ENCODE data around the gene KCNQ2.
"Not testable (repeated sequence)": the region's sequence is repeated elsewhere in the genome, so short reads cannot be mapped to it uniquely, and the experiment has no call there.

Gene KCNQ2

GRCh38 chr20:63392465-63393365, 79.7 kb downstream of the KCNQ2 start:
- peaks cover 3% of the 10 kb centered on the region for H3K27me3 Mint-ChIP-seq
- H3K4me1 Mint-ChIP-seq (ENCODE audit: low read depth) = no peaks in the 10 kb centered on the region
- H3K9me3 Mint-ChIP-seq = peaks cover 5% of the 10 kb centered on the region
- H3K27ac Mint-ChIP-seq = no peak overlapping the region
- H3K4me3 Mint-ChIP-seq = no peak overlapping the region
- no peaks in the 10 kb centered on the region for H3K36me3 Mint-ChIP-seq (ENCODE audit: low read depth)

GRCh38 chr20:63387917-63388316, 84.5 kb downstream of the KCNQ2 start:
- H3K9me3 Mint-ChIP-seq = peaks cover 30% of the 10 kb centered on the region
- H3K4me1 Mint-ChIP-seq (ENCODE audit: low read depth) = no peaks in the 10 kb centered on the region
- H3K27me3 Mint-ChIP-seq = peaks cover 9% of the 10 kb centered on the region
- H3K36me3 Mint-ChIP-seq (ENCODE audit: low read depth) = no peaks in the 10 kb centered on the region
- H3K27ac Mint-ChIP-seq = no peak overlapping the region
- no peak overlapping the region for H3K4me3 Mint-ChIP-seq

- no peak overlapping the region for H3K4me3 Mint-ChIP-seq
- no peak overlapping the region for H3K27ac Mint-ChIP-seq
- no peaks in the 10 kb centered on the region for H3K4me1 Mint-ChIP-seq (ENCODE audit: low read depth)
- peaks cover 9% of the 10 kb centered on the region for H3K27me3 Mint-ChIP-seq
- no peaks in the 10 kb centered on the region for H3K36me3 Mint-ChIP-seq (ENCODE audit: low read depth)
- H3K9me3 Mint-ChIP-seq = peaks cover 30% of the 10 kb centered on the region
Measured at GRCh38 chr20:63387393-63387792, 85.1 kb downstream of the KCNQ2 start.

- H3K27ac Mint-ChIP-seq = no peak overlapping the region
- H3K4me3 Mint-ChIP-seq = no peak overlapping the region
- H3K27me3 Mint-ChIP-seq = peaks cover 9% of the 10 kb centered on the region
- H3K9me3 Mint-ChIP-seq = peaks cover 30% of the 10 kb centered on the region
- H3K4me1 Mint-ChIP-seq (ENCODE audit: low read depth) = no peaks in the 10 kb centered on the region
- no peaks in the 10 kb centered on the region for H3K36me3 Mint-ChIP-seq (ENCODE audit: low read depth)
Measured at GRCh38 chr20:63386491-63386890, 86.0 kb downstream of the KCNQ2 start.

GRCh38 chr20:63385819-63386218, 86.6 kb downstream of the KCNQ2 start:
- Mint-ChIP-seq H3K4me1 (ENCODE audit: low read depth) (no peaks in the 10 kb centered on the region), H3K36me3 (ENCODE audit: low read depth) (no peaks in the 10 kb centered on the region), H3K27ac (no peak overlapping the region), H3K27me3 (peaks cover 9% of the 10 kb centered on the region), H3K4me3 (no peak overlapping the region), H3K9me3 (peaks cover 30% of the 10 kb centered on the region)

GRCh38 chr20:63384336-63384735, 88.1 kb downstream of the KCNQ2 start:
- Mint-ChIP-seq H3K36me3 (ENCODE audit: low read depth) (no peaks in the 10 kb centered on the region), H3K4me3 (no peak overlapping the region), H3K27me3 (peaks cover 9% of the 10 kb centered on the region), H3K9me3 (peaks cover 30% of the 10 kb centered on the region), H3K27ac (no peak overlapping the region), H3K4me1 (ENCODE audit: low read depth) (no peaks in the 10 kb centered on the region)

- Mint-ChIP-seq H3K4me1 (ENCODE audit: low read depth) (no peaks in the 10 kb centered on the region), H3K9me3 (peaks cover 30% of the 10 kb centered on the region), H3K27me3 (peaks cover 9% of the 10 kb centered on the region), H3K36me3 (ENCODE audit: low read depth) (no peaks in the 10 kb centered on the region), H3K4me3 (no peak overlapping the region), H3K27ac (no peak overlapping the region)
Measured at GRCh38 chr20:63383556-63383955, 88.9 kb downstream of the KCNQ2 start.

- Mint-ChIP-seq H3K27ac (no peak overlapping the region), H3K4me1 (ENCODE audit: low read depth) (no peaks in the 10 kb centered on the region), H3K9me3 (peaks cover 26% of the 10 kb centered on the region), H3K36me3 (ENCODE audit: low read depth) (no peaks in the 10 kb centered on the region), H3K4me3 (no peak overlapping the region), H3K27me3 (peaks cover 9% of the 10 kb centered on the region)
Measured at GRCh38 chr20:63382551-63383300, 89.7 kb downstream of the KCNQ2 start.

- Mint-ChIP-seq H3K4me1 (ENCODE audit: low read depth) (no peaks in the 10 kb centered on the region), H3K9me3 (peaks cover 18% of the 10 kb centered on the region), H3K4me3 (no peak overlapping the region), H3K27ac (no peak overlapping the region), H3K27me3 (peaks cover 14% of the 10 kb centered on the region), H3K36me3 (ENCODE audit: low read depth) (no peaks in the 10 kb centered on the region)
Measured at GRCh38 chr20:63381781-63382431, 90.5 kb downstream of the KCNQ2 start.

- H3K27ac Mint-ChIP-seq = no peak overlapping the region
- no peak overlapping the region for H3K4me3 Mint-ChIP-seq
- H3K9me3 Mint-ChIP-seq = peaks cover 3% of the 10 kb centered on the region
- peaks cover 15% of the 10 kb centered on the region for H3K27me3 Mint-ChIP-seq
- H3K36me3 Mint-ChIP-seq (ENCODE audit: low read depth) = no peaks in the 10 kb centered on the region
- no peaks in the 10 kb centered on the region for H3K4me1 Mint-ChIP-seq (ENCODE audit: low read depth)
Measured at GRCh38 chr20:63380346-63380870, 92.0 kb downstream of the KCNQ2 start.

- not testable (repeated sequence) for H3K4me3 Mint-ChIP-seq; H3K36me3 Mint-ChIP-seq (ENCODE audit: low read depth); H3K4me1 Mint-ChIP-seq (ENCODE audit: low read depth); H3K27ac Mint-ChIP-seq; H3K9me3 Mint-ChIP-seq
- H3K27me3 Mint-ChIP-seq = peaks cover 13% of the 10 kb centered on the region
Measured at GRCh38 chr20:63379872-63380271, 92.6 kb downstream of the KCNQ2 start.

- Mint-ChIP-seq H3K9me3 (no peaks in the 10 kb centered on the region), H3K4me1 (ENCODE audit: low read depth) (no peaks in the 10 kb centered on the region), H3K4me3 (no peak overlapping the region), H3K36me3 (ENCODE audit: low read depth) (no peaks in the 10 kb centered on the region), H3K27ac (no peak overlapping the region), H3K27me3 (peaks cover 13% of the 10 kb centered on the region)
Measured at GRCh38 chr20:63379296-63379695, 93.2 kb downstream of the KCNQ2 start.

GRCh38 chr20:63378626-63379025, 93.8 kb downstream of the KCNQ2 start:
- no peak overlapping the region for H3K27ac Mint-ChIP-seq
- peaks cover 13% of the 10 kb centered on the region for H3K27me3 Mint-ChIP-seq
- no peaks in the 10 kb centered on the region for H3K9me3 Mint-ChIP-seq
- no peaks in the 10 kb centered on the region for H3K36me3 Mint-ChIP-seq (ENCODE audit: low read depth)
- H3K4me3 Mint-ChIP-seq = no peak overlapping the region
- no peaks in the 10 kb centered on the region for H3K4me1 Mint-ChIP-seq (ENCODE audit: low read depth)

- Mint-ChIP-seq H3K4me3 (no peak overlapping the region), H3K27me3 (peaks cover 13% of the 10 kb centered on the region), H3K27ac (no peak overlapping the region), H3K4me1 (ENCODE audit: low read depth) (no peaks in the 10 kb centered on the region), H3K9me3 (no peaks in the 10 kb centered on the region), H3K36me3 (ENCODE audit: low read depth) (no peaks in the 10 kb centered on the region)
Measured at GRCh38 chr20:63377951-63378381, 94.5 kb downstream of the KCNQ2 start.
